HepG2 (cell line): ENCODE results near the gene APLP1. TPM values are rescaled to one million over a fixed set of nuclear protein-coding genes. Genes with fewer than 3 reads are reported as not detected.
A peak's percentile ranks its signal among the peaks of the same experiment; 100 is the strongest.

Experiments used
- ATAC-seq: fragments of 200-7000 bp; cut with Tn5 transposase; 3 replicates; pipeline ENCODE4 v1.9.1; 2020; ENCODE audit warnings: mild to moderate bottlenecking, moderate library complexity
- BruUV-seq: library from RNA; stranded (reverse); fragments of 400-500 nt; replicated peaks from 2 replicates; lab custom pipeline; 2021; lab: Mats Ljungman, UMichigan
- CTCF ChIA-PET: fragments of 300-600 bp; formaldehyde crosslinking; extraction: SDS; loops from one replicate; lab custom pipeline; 2021; ENCODE audit warnings: low total read pairs, inconsistent platforms, low intra/inter-chr PET ratio; lab: Yijun Ruan, JAX
- POLR2A ChIA-PET: fragments of 350-600 bp; sonication (Branson Sonifier 250); formaldehyde crosslinking; loops from one replicate; lab custom pipeline; 2020; ENCODE audit warnings: antibody characterized with exemption, inconsistent platforms; lab: Yijun Ruan, JAX
- DNase-seq: peaks from one replicate; pipeline ENCODE4 v3.0.0-alpha.2; 2015; ENCODE audit warnings: low spot score
- FAIRE-seq: peaks from 3 replicates; lab custom pipeline; 2011; peaks lifted over from hg19 to GRCh38; lab: Jason Lieb, UNC
- H2AFZ ChIP-seq: one replicate; pipeline ENCODE4 v1.6.1; 2011; ENCODE audit warnings: low read length, inconsistent platforms
- H3K27ac ChIP-seq: fragments of 300-600 bp; 3 replicates; pipeline ENCODE4 v1.8.0; 2011; ENCODE audit warnings: mixed run types, mild to moderate bottlenecking, mixed read lengths, low read length, inconsistent platforms; ENCODE audit not compliant: insufficient read depth; ENCODE audit errors: extremely low read length
- H3K27me3 ChIP-seq, 2 experiments: fragments of 200-600 bp in 1 of 2; 2 replicates in 1 of 2; 3 replicates in 1 of 2; pipeline versions ENCODE4 v1.6.0 to v1.8.0; 2011; ENCODE audit warnings: low read length in 2 of 2, mild to moderate bottlenecking in 2 of 2, moderate library complexity in 2 of 2, inconsistent platforms in 1 of 2; ENCODE audit not compliant: insufficient read depth in 2 of 2, control insufficient read depth in 1 of 2
- H3K36me3 ChIP-seq, 2 experiments: fragments of 200-600 bp in 1 of 2; replicated peaks in 1 of 2; 2 replicates in 1 of 2; 3 replicates in 1 of 2; pipeline versions ENCODE4 v1.5.1 to v1.8.0; 2011; ENCODE audit warnings: low read length in 2 of 2, inconsistent platforms in 1 of 2; ENCODE audit not compliant: insufficient read depth in 2 of 2, control insufficient read depth in 1 of 2
- H3K4me1 ChIP-seq: 2 replicates; pipeline ENCODE4 v1.5.1; 2012; ENCODE audit warnings: low read length, inconsistent platforms; ENCODE audit not compliant: insufficient read depth
- H3K4me2 ChIP-seq: 2 replicates; pipeline ENCODE4 v1.6.0; 2011; ENCODE audit warnings: low read depth, low read length, inconsistent platforms
- H3K4me3 ChIP-seq, 3 experiments: fragments of 200-600 bp in 1 of 3; sonication (generic), shearing (Covaris generic) in 1 of 3; replicated peaks in 1 of 3; 2 replicates each; pipeline ENCODE4 v1.5.1; 2011 to 2016; ENCODE audit warnings: low read length in 3 of 3, inconsistent platforms in 2 of 3, low read depth in 2 of 3, mild to moderate bottlenecking in 2 of 3, control low read depth in 1 of 3, mixed read lengths in 1 of 3; ENCODE audit not compliant: insufficient read depth in 1 of 3
- H3K79me2 ChIP-seq: one replicate; pipeline ENCODE4 v1.6.1; 2011; ENCODE audit warnings: low read length, inconsistent platforms; ENCODE audit not compliant: insufficient read depth
- H3K9ac ChIP-seq: 2 replicates; pipeline ENCODE4 v1.6.0; 2011; ENCODE audit warnings: mild to moderate bottlenecking, low read depth, low read length, inconsistent platforms; ENCODE audit not compliant: insufficient read depth
- H3K9me3 ChIP-seq: 2 replicates; pipeline ENCODE4 v1.5.1; 2012; ENCODE audit warnings: mild to moderate bottlenecking, low read length
- H4K20me1 ChIP-seq: 2 replicates; pipeline ENCODE4 v1.6.0; 2011; ENCODE audit warnings: inconsistent platforms, mild to moderate bottlenecking, low read length, moderate library complexity; ENCODE audit not compliant: insufficient read depth
- BCL3 ChIP-seq: sonication (generic); formaldehyde crosslinking; IDR thresholded peaks from 2 replicates; pipeline ENCODE4 v1.5.1; 2020; ENCODE audit warnings: mild to moderate bottlenecking, missing genetic modification reagents, moderate library complexity
- HNF1B ChIP-seq: sonication (generic); formaldehyde crosslinking; IDR thresholded peaks from 2 replicates; pipeline ENCODE4 v1.5.1; 2020; ENCODE audit warnings: mild to moderate bottlenecking, moderate library complexity, missing genetic modification reagents
- MED1 ChIP-seq: sonication (generic); formaldehyde crosslinking; IDR thresholded peaks from 2 replicates; pipeline ENCODE4 v1.4.0; 2020; ENCODE audit warnings: missing genetic modification reagents
- MIER2 ChIP-seq: IDR thresholded peaks from 2 replicates; pipeline ENCODE4 v1.6.1; 2016; ENCODE audit warnings: missing biosample characterization, missing genetic modification reagents
- RAD21 ChIP-seq: fragments of 450-650 bp; formaldehyde crosslinking; IDR thresholded peaks from 2 replicates; pipeline ENCODE4 v1.5.0; 2020; ENCODE audit warnings: mild to moderate bottlenecking
- REST ChIP-seq, 2 experiments: IDR thresholded peaks; 2 replicates each; pipeline ENCODE4 v1.6.1; 2011 to 2012; ENCODE audit warnings: low read length in 2 of 2, borderline replicate concordance in 1 of 2, low read depth in 1 of 2, mild to moderate bottlenecking in 1 of 2, moderate library complexity in 1 of 2
- RFXANK ChIP-seq: IDR thresholded peaks from 2 replicates; pipeline ENCODE4 v1.6.1; 2016
- SMC3 ChIP-seq: IDR thresholded peaks from 2 replicates; pipeline ENCODE4 v1.6.1; 2011; ENCODE audit warnings: low read length, improper control_type of control experiment
- SRSF1 ChIP-seq: fragments of 200-400 bp; formaldehyde crosslinking; optimal IDR thresholded peaks from 2 replicates; pipeline ENCODE3; 2017; ENCODE audit warnings: mild to moderate bottlenecking, low read depth, low read length, moderate library complexity
- STAG1 ChIP-seq: sonication (generic); formaldehyde crosslinking; IDR thresholded peaks from 2 replicates; pipeline ENCODE4 v1.4.0; 2020; ENCODE audit warnings: missing genetic modification reagents
- ZNF331 ChIP-seq: sonication (generic); formaldehyde crosslinking; IDR thresholded peaks from 2 replicates; pipeline ENCODE4 v1.4.0; 2020; ENCODE audit warnings: missing genetic modification reagents
- ZNF333 ChIP-seq: sonication (generic); formaldehyde crosslinking; IDR thresholded peaks from 2 replicates; pipeline ENCODE4 v1.4.0; 2020; ENCODE audit warnings: mild to moderate bottlenecking, missing genetic modification reagents, borderline replicate concordance
- WGBS: methylation state at CpG from one replicate; pipeline ENCODE4 v1.1.6; 2017; ENCODE audit warnings: low lambda C conversion rate; 5-methylcytosine and 5-hydroxymethylcytosine counted together
- in situ Hi-C: cut with HindIII; loops from 2 replicates; pipeline ENCODE4 v1.10.0; 2017; ENCODE audit warnings: low pct_unique_long_range_greater_than_20kb; ENCODE audit not compliant: extremely low pct_ligation_motif_present
- intact Hi-C: fragments of 100-400 bp; cut with micrococcal nuclease; formaldehyde crosslinking; loops from one replicate; pipeline ENCODE4 v1.10.0; 2022; ENCODE audit not compliant: unreplicated experiment
- polyA plus RNA-seq, 8 experiments: library from polyadenylated mRNA; depleted of rRNA in 3 of 8; stranded (reverse) in 7 of 8; unstranded in 1 of 8; fragments of >200 nt; fragmentation: Illumina TruSeq in 4 of 8; extraction: Trizol in 4 of 8; gene quantifications; 2 replicates each; pipeline versions ENCODE4 v1.2.1 to v1.2.3, GENCODE V29; 2011 to 2016; ENCODE audit warnings: low read depth in 4 of 8, missing spikeins in 1 of 8, mixed read lengths in 1 of 8; ENCODE audit not compliant: insufficient read depth in 1 of 8
- total RNA-seq, 5 experiments: library from RNA; depleted of rRNA; stranded (reverse); fragments of >200 nt; fragmentation: Illumina TruSeq; extraction: Trizol; gene quantifications; 2 replicates each; pipeline ENCODE4 v1.2.3, GENCODE V29; 2016; ENCODE audit warnings: low read depth in 1 of 5

APLP1 gene
- total and polyA plus RNA-seq, 2 of the 13 experiments (the other 11 are each of a cell fraction or from before 2014, with no cell fraction given) = 2.0 to 2.9 TPM

GRCh38 chr19:35879770-35880317, 11.5 kb downstream of the APLP1 start (continued):
- TF ChIP-seq HNF1B (CRISPR knock-in tag) (no peak; the same call in 1 of the 2 replicates), BCL3 (CRISPR knock-in tag) (0 out of 2 replicates have a peak, but pooled peaks have one; percentile 74), ZNF331 (CRISPR knock-in tag) (peak; percentile 92)

GRCh38 chr19:35882114-35882832, 13.9 kb downstream of the APLP1 start:
- no peaks in the 10 kb centered on the region for H3K9me3 ChIP-seq
- POLR2A ChIA-PET = no interaction called here
- no peak overlapping the region for H3K27ac ChIP-seq
- no TSS peak for BruUV-seq
- in situ Hi-C loops = loop anchor here (10.0 kb wide), 1 partner anchor 53 kb away; the partner anchor contains the start of gene LRFN3
- no peaks in the 10 kb centered on the region for H4K20me1 ChIP-seq
- H3K9ac ChIP-seq = no peak overlapping the region
- CTCF ChIA-PET = interaction anchor here (0.7 to 2.4 kb wide), 2 partner anchors 50 to 189 kb away, joined by 4 to 36 read pairs; no protein-coding TSS in a partner anchor
- H3K27me3 ChIP-seq = no peaks in the 10 kb centered on the region
- WGBS = 4% methylated on average over 8 of the region's 8 CpGs
- H3K4me3 ChIP-seq = no peak overlapping the region
- no peak overlapping the region for H2AFZ ChIP-seq
- H3K4me1 ChIP-seq = no peaks in the 10 kb centered on the region
- intact Hi-C loops = loop anchor here (1.0 kb wide), 1 partner anchor 49 kb away; no protein-coding TSS in a partner anchor
- ATAC-seq = no peak
- H3K79me2 ChIP-seq = no peaks in the 10 kb centered on the region
- H3K36me3 ChIP-seq = no peaks in the 10 kb centered on the region
- peak; percentile 64 for DNase-seq
- H3K4me2 ChIP-seq = no peak overlapping the region
- FAIRE-seq = no peak
- no peak for TF ChIP-seq SRSF1
- TF ChIP-seq MIER2 (CRISPR knock-in tag) = peak; percentile 56; the same call in 1 of the 2 replicates
- TF ChIP-seq REST (IDR thresholded peaks at IDR 0.05; ENCODE audit: borderline replicate concordance in 1 of 2, low read depth in 1 of 2, low read length in 2 of 2) = 0 out of 4 replicates have a peak, but pooled peaks of 1 of the 2 experiments have one; percentile 12
- TF ChIP-seq SMC3 = peak; percentile 51; the same call in 1 of the 2 replicates
- TF ChIP-seq MED1 (CRISPR knock-in tag) = no peak
- TF ChIP-seq RAD21 = 0 out of 2 replicates have a peak, but pooled peaks have one; percentile 17
- TF ChIP-seq STAG1 (CRISPR knock-in tag) = peak; percentile 77
- no peak for TF ChIP-seq RFXANK (CRISPR knock-in tag)
- TF ChIP-seq ZNF333 (CRISPR knock-in tag) = no peak
